Activated T-cell treated with anti-CD3 and anti-CD28 coated beads for 4 hours (primary cell): ENCODE results near the gene TMEM43.
A peak's percentile ranks its signal among the peaks of the same experiment; 100 is the strongest.

Experiments
- DNase-seq: peaks from one replicate; pipeline ENCODE4 v3.0.0-alpha.2; 2020

Gene TMEM43

DNA sequence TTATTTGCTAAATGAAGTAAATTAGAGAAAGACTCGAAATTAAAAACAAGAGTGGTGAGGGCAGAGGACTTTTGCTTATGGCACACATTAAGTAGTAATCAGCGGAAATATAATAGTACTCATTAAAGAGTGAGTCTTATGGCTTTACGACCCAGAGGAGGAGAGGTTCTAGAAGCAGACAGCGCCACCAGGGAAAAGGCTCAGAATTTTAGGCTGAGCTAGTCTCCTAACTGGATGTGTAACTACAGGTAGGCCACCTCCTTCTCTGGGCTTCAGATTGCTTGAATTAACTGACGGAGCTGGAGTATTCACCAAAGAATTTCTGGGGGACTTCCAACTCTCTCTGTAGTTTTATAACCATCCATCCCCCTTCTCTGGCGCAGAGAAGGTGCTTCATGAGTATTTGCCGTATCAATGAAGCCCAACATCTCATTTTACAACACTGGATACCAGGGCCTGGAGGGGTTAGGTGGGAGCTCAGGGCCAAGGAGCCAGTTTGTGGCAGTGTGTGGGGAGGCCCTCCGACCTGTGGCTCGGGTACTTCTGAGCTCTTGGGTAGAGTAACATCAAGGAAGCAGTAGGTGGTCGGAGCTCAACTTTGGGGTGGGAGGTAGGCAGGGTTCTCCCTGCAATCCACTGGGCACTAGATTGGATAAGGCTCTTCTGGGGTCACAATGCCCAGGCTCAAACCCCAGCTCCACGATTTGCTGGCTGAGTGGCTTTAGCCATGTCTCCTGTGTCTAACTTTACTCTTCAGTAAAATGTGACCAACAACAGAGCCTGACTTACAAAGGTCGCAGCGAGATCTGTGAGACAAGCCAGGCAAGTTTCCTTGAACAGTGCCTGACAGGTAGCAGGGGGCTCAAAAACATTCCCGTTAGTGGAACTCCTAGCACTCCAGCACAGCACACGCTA, 1.3 kb upstream of the TMEM43 start:
- DNase-seq, result no peak

DNA sequence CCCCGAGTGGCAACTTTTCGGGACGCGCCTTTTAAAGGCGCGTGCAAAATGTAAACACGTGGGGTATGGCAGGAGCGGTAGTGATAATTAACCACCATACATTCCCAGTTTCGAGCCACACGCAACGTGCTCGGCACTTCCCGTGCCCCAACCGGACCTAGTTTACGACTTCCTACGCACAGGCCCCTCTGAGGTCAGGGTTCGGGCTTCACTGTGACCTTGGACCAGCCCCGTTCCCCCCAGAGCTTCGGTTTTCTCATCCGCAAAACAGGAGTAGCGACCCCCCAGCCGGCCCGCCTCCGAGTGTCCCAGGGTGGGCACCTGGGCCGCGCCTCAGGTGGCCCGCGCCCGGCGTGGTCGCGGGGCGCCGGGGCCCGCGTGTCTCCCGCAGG, 633 bp upstream of the TMEM43 start:
- DNase-seq, result peak; percentile 48

DNA sequence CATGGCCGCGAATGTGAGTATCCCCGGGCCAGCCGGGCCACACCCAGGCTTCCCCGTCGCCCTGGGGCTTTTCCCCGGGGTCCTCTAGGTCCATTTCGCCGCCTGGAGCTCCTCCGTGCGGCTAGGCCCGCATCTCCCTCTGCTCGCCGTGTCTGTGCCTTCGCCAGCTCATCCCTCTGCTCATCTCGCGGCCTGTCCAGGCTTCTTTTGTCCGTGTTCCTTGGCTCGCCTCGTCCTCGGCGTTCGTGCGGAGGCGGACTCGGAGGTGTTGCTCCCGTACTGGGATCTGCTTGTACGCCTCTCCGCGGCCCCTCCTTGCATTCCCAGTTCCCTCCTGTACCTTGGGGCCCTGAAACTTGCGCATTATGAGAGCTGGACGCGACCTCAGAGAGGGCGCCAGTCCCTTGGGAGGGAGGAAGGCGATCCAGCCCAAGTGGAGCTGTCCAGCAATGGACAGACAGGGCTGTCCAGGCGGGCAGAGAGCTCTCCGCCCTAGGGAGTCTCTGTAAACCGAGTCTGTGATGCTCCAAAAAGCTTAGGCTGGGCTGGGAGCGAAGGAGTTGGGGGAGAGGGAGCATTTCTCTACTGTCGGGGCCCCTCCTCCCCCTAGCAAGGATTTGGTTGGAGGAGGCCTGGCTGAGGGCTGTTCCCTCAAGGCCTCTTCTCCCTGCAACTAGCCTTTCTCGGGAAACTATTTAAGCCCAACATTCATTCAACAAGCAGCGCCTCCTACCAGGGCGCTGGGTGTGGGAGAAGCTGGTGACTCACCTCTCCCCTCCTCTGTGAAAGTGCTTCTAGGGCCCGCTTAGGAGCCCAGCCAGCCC, 553 bp downstream of the TMEM43 start:
- DNase-seq, result peak; percentile 54

DNA sequence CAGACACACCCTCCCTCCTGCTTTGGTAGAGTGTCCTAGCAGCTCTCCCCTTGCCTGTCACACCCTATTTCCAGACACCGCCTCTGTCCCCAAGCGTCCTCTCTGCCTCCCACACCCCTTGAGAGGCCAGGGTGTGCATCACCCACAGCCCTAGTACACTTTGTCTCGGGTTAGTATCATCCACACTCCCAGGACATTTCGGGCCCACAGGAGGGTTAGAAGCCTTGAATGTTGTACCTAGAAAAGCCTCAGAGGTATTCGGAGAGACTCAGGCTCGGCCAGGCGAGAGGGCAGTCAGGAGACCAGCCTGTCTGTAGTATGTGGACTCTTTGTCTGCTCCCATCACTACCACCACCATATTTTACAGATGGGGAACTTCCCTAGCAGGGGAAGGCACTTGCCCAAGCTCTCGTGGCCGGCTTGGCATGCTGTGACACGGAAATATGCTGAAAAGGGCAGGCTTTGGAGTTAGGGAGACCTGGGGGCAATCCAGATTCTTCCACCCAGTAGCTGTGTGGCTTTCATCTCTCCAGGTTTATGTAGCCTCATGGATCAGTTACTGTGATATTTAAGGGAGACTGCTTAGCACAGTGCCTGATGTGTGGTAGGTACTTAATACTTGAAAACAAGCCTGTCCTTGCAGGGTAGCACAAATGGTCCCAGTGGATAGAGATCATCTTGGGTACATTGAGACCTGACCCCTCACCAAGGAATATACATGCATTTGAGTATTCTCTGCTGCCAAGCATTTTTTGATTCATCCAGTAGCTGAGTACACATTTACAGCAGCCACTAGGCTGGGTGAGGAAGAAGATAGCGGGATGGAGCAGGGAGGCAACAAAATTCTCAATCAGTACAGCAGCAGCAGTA, 1.4 kb downstream of the TMEM43 start:
- DNase-seq, result no peak

DNA sequence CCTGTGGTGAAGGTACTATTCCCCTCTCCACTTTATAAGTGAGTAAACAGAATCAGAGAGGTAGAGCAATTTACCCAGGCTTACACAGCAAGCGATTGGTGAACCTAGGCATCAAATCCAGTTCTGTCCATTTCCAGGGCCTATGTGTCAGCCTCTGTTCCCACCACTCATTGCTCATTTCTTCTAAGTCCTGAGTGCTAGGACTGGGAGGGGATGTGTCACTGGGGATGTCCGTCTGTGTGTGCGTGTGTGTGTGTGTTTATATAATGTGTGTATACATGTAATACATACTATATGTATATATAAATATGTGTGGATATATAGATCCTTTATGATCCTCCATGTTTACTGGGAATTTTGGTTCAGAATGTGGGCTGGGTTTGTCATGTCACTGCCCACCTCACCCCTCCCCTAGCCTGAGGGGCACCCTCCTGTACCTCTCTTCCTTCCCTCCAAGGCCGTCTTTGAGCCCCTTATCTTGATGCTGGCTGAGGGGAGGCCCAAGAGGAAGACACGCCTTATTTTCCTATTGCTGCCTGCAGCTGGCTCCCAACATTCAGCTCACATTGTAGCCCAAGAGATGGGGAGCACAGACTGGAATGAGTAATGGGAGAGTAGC, 2.1 kb downstream of the TMEM43 start:
- no peak for DNase-seq

DNA sequence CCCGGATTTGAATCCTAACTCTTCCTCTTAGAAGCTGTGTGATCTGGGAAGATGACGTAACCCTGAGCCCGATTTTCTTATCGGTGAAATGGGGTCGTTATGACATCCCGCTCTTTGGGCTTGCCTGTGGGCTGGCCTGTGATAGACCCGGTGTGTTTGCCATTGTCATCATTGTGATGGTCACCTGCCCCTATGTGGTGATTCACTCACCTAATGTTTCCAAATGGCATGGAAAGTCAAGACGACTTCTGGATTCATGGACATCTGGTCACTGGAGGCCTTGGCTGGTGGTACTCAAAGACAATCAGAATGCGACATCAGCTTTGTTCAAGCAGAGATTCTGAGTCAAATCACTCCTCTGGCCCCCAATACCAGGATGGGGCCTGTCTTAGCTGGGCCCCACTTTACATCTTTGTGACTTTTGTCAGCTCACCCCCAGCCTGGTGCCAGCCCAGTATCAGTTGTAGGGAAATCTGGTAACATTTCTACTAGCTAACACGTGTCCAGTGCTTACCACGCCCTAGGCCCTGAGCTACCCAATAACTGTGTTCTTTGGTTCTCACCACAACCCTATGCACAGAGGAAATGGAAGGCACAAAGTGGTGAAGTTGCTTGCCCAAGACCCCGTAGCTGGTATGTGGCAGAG, 2.8 kb downstream of the TMEM43 start:
- no peak for DNase-seq

DNA sequence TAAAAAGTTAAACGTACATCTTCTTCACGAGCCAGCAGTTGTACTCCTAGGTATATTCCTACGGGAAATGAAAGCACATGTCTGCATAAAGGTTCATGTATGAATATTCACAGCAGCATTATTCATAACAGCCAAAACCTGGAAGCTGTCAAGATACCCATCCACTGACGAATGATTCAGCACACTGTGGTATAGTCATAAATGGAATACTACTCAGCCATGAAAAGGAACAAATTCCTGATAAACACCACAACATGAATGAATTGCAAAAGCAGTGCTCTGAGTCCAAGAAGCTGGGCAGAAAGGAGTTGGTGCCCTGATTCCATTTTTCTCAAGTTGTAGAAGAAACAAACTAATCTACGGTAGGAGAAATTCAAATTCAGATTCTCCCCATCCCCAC, 3.9 kb downstream of the TMEM43 start:
- DNase-seq, result no peak

DNA sequence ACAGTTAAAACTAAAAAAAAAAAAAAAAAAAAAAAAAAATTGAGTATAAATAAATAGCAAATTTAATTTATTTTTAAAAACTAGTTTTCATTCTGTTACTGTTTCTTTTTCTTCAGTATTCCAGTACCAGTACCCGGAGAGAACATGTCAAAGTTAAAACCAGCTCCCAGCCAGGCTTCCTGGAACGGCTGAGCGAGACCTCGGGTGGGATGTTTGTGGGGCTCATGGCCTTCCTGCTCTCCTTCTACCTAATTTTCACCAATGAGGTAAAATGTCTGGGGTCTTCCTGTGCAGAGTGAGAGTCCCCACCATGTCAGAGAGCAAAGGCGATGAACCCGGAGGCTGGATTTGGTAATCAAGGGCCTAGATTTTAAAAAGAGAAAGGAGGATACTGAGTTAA, 4.4 kb downstream of the TMEM43 start:
- no peak for DNase-seq

DNA sequence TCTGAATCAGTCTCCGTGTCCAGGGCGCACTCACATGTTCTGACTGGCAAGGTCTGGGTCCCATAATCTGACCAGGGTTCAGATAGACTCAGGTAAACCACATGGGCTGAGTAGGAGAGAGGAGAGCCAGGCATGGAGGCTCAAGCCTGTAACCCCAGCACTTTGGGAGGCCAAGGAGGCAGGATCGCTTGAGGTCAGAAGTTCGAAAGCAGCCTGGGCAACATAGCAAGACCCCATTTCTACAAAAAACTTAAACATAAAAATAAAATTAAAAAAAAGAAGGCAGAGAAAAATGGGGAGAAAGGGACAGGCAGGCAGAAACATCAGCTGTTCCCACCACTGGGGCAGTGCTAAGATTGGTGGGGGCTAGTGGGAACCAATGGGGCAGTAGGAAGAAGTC, 5.4 kb downstream of the TMEM43 start:
- no peak for DNase-seq

DNA sequence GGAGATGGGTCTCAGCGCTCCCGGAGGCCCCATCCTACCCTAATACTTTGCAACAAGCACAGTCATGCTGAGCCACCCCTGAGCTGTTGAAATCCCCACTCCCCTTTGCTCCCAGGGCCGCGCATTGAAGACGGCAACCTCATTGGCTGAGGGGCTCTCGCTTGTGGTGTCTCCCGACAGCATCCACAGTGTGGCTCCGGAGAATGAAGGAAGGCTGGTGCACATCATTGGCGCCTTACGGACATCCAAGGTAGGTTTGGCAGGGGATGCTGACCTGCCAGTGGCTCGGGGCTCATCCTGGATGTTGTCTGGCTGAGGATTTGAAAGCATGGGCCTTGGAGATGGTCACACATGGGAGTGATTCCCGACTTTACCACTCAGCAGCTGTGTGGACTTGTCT, 5.9 kb downstream of the TMEM43 start:
- DNase-seq, result no peak

DNA sequence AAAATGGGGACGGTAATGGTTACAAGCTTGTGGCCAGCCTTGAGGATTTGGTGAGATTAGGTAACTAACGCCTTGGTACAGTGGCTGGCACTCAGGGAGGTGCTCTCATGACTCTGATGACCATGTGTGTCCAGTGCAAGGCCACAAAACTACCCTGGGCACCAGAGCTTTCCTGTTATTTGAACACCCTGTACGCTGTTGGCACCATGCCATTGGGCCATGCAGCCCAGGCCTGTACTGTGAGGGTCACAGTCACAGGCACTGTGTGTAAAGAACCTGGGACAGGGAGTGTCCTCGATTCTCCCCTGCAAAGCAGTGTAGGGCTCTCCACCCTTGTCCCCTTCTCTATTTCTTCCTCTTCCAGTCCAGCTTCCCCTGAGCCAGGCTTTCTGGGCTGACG, 6.3 kb downstream of the TMEM43 start:
- DNase-seq, result no peak

DNA sequence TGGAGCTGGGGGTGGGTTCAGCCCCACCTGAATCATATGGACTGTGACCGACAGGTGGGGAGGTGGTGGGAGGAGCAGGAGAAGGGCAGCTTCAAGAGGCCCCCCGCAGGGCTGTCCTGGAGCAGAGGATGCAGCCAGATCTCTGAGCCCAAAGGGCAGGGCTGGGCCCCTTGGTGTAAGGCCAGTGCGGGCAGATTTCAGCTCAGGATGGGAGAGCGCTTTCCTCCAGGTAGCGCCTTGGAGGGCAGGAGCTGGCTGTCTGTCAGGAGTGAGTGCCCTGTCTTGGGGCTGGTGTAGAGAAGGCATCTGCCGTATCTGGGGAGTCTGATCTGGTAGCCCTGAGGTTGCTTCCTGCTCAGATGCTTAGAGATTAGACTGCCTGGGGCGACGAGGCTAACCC, 7.3 kb downstream of the TMEM43 start:
- DNase-seq, result no peak

DNA sequence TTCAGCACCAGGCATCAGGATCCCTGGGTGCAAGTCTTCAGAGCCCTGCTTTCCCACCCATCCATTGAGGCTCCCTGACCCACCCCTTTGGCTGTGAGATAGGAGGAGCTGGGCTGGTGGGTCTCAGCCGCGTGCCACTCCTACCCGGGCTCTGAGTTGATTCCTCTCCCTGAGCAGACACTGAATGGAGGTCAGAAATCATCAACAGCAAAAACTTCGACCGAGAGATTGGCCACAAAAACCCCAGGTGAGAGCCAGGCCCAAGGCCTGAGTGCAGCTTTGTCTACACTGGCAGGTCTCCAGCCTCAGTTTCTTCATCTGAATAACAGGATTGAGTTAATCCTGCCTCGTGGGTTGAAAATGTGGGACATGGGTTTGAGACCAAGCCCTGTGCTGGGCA, 7.8 kb downstream of the TMEM43 start:
- DNase-seq, result no peak

DNA sequence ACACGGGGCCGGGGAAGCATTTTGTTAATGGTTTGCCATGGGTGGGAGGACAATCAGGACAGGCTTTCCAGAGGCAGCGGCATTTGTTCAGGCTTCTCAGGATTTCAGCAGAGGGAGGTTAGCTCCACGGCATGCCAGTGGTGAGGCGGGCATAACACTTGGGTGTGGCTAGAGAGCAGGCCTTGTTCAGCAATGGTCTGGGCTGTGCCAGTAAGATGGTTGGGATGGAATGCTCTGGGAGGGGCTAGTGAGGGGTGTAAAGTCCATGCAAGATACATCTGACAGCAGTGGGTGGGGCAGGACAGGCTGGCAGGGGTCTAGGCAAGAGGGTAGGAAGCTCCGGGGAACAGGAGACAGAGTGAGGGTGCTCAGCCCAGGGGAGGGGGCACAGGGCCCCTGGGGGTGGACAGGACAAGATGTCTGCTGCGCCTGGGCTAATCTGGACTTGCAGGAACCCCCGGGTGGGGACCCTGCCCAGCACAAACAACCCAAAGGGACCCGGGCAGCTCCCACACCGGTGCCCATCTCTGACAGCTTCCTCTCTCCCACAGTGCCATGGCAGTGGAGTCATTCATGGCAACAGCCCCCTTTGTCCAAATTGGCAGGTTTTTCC, 8.4 kb downstream of the TMEM43 start:
- DNase-seq, result no peak

DNA sequence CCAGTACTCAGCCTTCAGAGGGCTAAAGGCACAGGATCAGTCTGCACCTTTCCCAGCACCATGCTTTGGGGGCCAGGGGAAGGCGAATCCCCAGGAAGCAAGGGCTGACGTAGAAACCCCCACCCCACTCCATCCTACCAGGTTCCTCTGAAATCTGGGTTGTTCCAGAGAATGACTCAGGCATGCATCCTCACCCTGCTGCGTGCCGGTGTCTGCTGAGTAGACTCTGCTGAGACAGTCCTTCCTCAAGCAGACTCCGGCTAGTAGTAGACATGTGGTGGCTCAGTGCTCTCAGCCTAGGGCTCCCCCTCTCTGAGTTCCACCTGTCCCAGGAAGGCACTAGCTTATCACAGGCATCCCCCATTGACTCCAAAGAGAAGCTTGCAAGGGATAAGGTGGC, 9.0 kb downstream of the TMEM43 start:
- DNase-seq, result no peak

DNA sequence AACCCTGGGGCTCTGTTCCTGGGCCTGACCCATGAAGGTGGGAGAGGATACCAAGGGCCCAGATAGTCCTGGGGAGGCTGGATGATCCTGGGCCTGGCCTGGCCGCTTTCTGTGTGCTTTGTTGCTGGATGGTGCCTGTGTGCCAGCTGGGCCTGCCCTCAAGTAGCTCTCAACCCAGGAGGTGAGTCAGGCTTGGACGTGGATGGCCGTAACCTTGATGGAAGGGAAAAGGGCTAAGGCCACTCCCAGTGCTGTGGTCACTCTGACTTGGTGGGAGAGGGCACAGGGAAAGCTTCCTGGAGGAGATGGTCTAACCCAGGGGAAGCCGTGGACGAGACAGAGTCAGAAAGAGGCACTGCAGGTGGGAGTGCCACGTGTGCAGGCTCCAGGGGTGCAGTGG, 9.4 kb downstream of the TMEM43 start:
- DNase-seq, result no peak

DNA sequence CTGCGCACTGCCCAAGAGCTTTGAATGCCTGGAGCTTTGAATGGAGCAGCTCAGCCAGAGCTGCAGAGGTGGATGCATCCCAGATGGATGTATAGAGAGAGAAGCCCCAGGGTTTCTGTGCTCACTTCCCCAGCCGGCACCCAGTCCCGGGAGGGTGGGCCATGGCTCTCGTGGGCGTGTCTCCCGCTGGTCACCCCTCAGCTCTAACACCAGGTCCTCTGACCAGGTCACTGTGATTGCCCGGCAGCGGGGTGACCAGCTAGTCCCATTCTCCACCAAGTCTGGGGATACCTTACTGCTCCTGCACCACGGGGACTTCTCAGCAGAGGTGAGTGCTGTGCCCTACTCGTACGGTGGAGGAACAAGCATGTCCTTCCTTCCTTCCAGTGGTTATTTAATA, 10.7 kb downstream of the TMEM43 start:
- no peak for DNase-seq

DNA sequence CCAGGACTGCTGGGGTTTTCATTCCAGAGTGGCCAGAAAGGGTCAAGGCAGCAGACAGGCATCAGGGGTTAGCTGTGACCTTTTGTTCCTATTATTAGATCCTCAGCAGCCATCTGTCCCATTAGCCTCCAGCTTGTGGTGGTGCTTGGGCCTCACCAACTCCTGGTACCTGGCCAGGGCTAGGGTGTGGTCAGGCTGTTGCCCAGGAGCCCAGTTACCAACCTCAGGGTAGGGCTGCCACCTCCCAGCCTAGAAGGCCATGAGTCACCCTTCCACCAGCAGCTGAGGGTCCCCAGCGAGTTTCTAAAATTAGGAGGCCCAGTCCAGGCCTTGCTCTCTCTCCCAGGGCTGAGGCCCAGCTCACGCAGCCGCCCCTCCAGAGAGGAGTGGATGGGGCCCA, 12.2 kb downstream of the TMEM43 start:
- no peak for DNase-seq

DNA sequence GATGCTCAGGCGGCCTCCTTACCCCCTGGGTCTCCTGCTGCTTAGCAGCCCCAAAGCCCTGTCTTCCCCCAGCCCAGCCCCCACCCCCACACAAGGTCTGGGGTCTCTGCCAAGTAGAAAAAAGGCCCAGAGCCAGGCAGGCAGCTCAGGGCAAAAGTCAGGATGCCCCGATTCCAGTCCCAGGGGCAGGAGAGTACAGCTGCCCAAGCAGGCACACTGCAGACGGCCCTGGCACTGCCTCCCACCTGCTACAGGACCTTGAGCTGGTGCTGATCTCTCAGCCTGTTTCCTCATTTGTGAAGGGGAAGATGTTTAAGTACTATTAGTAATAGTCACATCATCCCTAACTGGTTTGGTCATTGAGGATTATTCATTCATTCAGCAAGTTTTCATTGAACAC, 12.6 kb downstream of the TMEM43 start:
- DNase-seq, result no peak

DNA sequence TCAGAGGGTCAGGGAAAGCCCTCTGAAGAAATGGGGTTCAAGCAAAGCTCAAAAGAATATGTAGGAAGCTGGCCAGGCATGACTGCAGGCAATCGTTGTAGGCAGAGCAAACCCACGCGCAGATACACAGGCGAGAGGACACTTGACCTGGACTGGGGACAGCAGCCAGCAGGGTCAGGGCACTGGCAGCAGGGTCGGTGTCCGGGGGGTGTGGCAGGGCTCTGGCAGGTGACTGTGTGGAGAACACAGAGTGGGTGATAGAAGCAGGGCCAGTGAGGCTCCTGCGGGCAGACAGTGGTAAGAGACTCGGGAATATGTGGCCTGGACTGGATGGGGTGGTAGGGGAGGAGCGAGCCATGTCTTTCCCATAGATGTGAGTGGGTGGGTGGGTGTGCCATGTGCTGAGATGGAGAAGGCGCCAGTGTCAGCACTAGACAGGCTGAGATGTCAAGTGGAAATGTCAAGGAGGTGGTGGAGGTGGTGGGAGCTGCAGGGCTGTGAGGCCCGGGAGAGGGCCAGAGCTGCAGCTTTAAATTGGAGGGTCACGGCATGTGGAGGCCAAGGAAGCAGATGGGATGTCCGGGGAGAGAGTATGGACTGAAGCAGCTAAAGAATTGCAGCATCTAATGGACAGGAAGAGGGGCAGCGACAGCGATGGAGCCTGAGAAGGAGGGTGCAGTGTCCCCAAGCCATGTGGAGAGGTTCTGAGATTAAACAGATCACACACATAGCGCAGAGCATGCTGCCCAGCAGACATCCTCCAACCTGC, 13.4 kb downstream of the TMEM43 start:
- DNase-seq, result no peak
